Measurements from ENCODE around the gene GRK5. TPM values are rescaled to one million over a fixed set of nuclear protein-coding genes. Genes with fewer than 3 reads are reported as not detected.
A peak's percentile ranks its signal among the peaks of the same experiment; 100 is the strongest.

The GRK5 gene
- total RNA-seq, 1 experiment from 2014 or later, result 1.5 TPM

DNA sequence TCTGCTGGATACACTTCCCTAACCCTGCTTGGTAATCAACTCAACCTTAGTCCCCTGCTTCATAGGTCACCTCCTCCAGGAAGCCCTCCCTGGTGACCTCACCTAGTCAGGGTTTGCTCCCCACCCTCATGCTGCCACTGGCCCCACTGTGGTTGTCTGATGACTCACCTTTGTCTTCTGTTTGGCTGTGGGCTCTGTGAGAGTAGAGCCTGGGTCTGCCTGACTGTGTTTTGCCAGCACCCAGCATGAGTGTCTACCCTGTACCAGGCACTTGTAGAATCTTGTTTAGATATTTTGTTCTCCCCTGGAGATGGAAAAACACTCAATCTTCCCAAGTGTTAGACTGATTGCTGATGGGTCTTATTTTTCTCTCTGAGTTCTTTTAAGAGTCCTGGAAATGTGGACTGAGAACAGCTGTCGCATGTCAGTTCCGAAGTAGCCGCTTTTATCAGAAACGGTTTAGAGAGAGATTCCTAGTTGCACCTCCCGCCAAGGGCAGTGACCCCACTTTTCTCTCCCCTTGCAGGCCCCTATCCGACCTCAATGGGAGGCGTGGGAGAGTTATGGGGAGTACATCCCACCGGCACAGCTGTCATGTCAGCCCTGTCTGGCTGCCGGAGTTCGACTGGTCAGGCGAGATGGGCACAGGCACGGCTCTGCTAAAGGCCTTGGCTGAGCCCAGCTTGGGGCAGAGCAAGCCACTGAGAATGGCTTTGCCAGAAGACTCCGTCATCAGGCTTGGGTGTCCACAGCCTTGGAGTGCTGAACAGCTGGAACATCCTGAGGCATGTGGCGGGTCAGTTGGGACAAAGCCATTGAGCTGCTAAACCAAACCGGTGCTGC is 134.3 kb downstream of the GRK5 start:
- DNase-seq (ENCODE audit: low read depth), result peak; percentile 63

DNA sequence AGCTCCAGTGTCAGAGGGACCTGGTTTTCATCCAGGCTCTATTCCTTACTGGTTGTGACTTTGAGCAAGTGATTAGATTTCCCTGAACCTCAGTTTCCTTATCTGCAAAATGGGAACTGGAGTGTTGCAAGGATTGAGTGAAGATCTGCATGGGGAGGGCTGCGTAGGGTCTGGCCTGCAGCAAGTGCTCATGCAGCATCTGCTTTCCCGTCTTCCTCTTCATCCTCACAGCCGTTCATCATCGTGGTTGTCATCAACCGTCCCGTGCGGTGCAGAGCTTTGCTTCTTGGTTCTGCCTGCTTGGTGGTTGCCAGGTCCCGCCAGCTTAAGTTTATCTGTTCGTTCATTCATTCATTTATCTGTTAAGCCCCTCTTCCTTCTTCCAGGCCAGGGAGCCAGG is 135.0 kb downstream of the GRK5 start:
- no peak for DNase-seq (ENCODE audit: low read depth)

- no peak for DNase-seq (ENCODE audit: low read depth)
Observed at GRCh38 chr10:119343011-119343601, 135.7 kb downstream of the GRK5 start.

DNA sequence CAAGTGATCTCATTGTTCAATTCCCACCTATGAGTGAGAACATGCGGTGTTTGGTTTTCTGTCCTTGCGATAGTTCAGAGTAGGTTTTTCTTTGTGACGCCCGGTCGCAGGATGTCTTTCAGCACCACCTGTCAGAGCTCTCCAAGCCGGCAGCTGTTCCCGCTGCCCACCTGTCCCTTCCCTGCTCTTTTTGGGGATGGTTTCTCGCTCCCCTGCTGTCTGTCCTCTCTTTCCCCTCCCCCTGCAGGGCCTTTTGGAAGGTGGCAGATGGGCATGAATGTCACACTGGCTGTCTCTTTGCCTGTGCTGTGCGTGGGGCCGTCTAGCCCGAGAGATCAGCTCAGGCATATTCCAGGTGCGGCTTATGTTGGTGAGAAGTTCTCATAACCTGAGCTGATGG is 137.0 kb downstream of the GRK5 start:
- no peak for DNase-seq (ENCODE audit: low read depth)

- DNase-seq (ENCODE audit: low read depth), result no peak
Observed at GRCh38 chr10:119346095-119346832, 138.9 kb downstream of the GRK5 start.

GRCh38 chr10:119347181-119347974 is 140.0 kb downstream of the GRK5 start:
- no peak for DNase-seq (ENCODE audit: low read depth)

DNA sequence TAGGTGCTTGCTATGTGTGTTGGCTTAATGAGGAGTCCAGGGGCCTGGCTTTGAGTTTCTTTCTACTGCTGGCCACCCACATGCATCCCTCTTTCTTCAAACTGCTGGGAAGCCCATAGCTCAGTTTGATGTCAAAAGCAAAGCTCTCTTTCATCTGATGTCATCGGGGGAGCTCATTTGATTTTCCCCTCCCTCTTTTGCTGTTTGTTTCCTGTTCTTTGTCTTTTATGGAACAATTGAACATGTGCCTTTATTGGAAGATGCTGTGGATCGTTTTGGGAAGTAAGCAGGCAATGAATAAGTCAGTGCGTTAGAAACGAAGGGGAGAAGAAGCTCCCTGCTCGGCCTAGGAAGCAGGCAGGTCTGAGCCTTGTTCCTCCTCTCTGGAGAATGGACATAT is 140.7 kb downstream of the GRK5 start:
- DNase-seq (ENCODE audit: low read depth), result no peak

DNA sequence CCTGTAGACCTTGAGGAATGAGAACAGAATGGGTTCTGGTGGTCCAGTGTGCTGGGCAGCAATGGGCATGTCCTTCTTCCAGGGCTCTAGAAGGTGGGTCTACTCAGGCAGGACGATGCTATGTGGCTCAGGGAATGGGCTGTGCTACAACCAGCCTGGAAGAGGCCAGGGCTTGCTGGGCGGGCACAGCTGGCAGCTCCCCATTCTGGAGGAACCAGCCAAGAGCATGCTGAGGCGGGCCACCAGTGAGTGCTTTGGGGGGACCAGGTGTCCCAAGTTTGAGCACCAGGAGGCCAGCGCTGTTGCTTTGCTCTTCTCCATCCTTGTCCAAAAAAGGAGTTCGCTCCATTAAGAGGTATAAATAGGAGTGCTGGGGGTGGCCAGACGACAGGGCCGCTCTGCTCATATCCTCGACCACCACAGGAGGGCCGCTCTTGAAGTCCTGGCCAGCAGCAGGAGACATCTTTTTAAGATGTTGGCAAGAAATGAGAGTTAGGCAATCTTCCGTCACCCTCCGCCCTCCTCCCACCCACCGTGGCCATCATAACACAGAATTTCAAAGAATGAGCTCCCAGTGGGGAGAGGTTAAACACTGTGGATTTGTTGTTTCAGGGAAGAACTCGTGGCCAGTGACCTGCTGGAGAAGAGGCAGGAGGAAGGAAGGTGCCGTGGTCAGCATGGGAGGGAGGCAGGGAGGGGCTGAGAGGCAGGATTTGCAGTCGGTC is 141.3 kb downstream of the GRK5 start:
- no peak for DNase-seq (ENCODE audit: low read depth)

DNA sequence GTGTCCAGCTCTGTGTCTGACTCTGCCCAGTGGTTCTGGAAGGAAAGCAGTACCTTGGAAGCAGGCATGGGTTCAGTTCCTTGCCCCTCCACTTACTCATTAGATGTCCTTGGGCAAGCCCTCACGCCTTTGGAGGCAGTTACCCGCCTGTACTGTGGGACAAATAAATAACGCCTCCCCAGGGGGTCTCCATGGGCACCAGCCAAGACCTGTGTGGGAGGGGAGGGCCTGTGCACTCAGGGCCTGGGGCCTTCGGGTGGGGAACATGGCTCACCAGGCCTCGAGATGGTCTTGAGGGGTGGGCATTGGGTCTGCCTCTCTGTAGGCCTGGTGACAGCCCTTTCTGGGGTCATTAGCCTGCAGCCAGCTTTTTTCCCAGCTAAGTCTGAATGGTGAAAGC is 142.0 kb downstream of the GRK5 start:
- DNase-seq (ENCODE audit: low read depth), result no peak

DNA sequence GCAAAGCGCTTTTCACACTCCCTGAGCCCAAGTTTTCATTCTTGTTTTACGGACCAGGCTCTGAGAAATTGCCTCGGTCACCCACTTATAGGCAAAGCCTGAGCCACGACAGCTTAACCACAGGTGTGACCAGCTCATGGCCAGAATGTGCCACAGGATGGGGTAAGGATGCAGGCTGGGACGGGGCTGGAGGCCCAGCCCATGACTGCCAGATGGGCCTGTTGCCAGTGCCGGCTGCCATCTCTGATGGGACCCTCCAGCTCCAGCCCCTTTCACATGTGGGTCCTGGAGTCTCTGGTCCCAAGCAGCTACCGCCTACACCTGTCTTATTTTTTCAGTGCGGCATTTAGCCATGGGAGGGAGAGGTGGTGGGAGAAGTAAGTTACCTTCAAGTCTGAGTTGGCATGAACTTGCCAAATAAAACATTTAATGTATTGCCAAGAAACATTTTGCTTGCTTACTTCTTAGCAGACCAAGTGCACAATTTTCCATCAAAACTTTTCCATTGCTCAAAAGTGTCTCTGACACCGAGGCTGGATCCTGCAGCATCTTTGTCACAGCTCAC is 142.6 kb downstream of the GRK5 start:
- DNase-seq (ENCODE audit: low read depth), result no peak

DNA sequence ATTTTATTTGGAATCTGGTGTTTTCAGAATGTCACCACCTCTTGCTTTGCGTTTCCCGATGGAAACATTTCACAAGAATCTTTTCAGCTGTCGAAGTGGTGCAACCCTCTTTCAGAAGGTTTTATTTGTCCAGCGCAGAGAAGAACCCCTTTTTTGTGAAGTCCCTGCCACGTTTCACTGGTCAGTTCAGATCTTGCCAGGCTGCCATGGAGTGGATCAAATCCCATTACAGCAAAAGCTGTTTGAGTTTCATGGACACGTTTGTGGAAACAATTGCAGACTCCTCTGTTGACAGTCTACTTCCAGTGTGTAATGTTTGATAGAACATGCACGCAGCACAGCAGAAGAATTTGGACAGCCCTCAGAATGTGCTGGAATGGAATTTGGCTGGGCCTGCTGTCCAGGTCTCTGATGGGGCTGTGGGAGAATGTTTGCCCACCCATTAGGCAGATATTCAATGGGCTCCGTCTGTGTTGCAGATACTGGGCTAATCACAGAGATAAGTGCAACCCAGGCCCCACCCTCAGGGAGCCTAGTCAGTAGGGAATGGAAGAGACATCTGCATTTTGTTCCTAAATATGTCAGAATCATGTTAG is 143.2 kb downstream of the GRK5 start:
- DNase-seq (ENCODE audit: low read depth), result no peak

- no peak for DNase-seq (ENCODE audit: low read depth)
Observed at GRCh38 chr10:119351189-119351588, 143.8 kb downstream of the GRK5 start.

DNA sequence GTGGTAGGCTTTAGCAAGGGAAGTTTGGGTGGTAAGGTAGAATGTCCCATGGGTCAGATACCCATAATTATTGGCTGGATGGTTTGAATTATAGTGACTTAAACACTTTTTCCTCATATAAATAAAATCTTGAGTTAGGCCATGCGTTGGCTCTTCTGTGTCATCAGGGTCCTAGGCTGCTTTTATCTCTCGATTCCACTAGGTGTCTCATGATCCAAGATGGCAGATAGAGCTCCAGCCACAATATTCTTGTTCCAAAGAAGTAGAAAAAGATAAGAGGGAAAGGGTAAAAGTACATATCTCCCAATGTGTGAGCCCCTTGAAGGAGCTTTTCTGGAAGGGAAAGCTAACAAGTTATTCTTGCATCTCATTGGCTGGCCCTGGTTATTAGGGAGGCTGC is 144.7 kb downstream of the GRK5 start:
- DNase-seq (ENCODE audit: low read depth), result no peak

- DNase-seq (ENCODE audit: low read depth), result no peak
Observed at GRCh38 chr10:119352807-119353206, 145.4 kb downstream of the GRK5 start.

GRCh38 chr10:119353421-119353820 is 146.1 kb downstream of the GRK5 start:
- DNase-seq (ENCODE audit: low read depth), result no peak

DNA sequence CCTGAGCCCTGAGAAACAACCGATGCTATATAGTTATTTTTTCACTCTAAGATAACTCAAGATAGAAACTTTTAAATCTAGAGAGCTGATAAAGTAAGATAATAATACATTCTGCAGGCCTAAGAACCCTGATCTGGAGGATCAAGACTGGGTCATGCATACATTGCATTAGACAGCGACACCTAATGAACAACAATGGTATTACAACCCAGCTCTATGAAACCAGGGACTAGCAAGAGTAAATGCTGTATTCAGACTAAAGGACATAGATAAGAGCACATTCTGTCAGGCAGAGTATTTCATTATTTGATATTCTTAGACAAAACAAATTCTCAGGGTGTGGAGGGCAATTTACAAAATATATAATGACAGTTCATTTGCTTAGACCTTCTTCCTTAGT is 148.6 kb downstream of the GRK5 start:
- DNase-seq (ENCODE audit: low read depth), result peak; percentile 33

DNA sequence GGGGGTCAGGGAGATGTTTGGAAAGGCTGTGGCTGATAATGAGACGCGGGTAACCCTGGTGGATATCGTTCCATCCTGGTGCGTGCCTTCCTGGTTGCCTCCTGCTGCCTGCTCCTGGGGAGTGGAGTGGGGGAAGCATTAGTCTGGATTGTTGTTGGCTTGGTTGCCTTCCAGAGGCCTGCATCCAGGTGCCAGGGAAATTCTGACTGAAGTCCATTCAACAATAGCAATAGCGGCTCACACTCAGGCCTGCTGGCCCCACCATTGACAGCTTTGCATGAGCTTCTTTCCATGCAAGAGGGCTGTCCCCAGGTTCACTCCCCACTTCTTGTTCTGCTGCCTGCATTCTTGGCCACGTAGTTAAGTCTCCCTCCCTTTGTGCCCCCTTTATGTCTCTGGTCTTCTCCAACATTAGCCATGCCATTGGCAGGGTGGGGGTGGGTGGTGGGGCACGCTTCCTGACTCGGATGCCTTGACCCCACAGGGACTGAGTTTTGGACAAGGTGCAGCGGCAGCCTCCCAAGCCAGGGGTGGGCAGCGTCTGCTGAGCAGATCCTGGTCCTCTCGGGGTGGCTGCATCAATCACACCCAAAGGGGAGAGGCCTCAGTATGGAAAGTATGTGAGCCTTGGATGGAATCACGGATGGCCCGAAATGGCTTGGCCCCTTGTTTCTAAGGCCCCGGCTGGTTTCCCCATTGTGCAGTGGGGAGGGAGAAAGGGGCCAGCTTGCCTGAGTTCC is 150.2 kb downstream of the GRK5 start:
- DNase-seq (ENCODE audit: low read depth), result no peak

DNA sequence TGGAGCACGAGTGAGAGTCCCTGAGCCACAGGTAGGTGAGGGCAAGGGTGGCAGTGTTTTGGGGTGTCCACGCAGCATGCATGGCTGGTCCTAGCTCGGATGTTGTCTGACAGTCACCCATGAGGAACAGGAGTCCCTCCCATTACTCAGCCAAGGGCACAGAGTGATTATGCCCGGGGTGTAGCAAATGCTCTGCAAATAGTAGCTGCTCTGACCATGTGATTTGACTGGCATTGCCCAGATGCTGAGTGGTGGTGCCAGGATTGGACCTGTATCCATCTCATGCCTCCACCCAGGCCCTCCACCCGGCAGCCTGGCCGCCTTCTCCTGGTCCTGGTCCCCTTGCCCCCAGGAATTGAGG is 150.8 kb downstream of the GRK5 start:
- no peak for DNase-seq (ENCODE audit: low read depth)

- no peak for DNase-seq (ENCODE audit: low read depth)
Observed at GRCh38 chr10:119358567-119358966, 151.2 kb downstream of the GRK5 start.

- DNase-seq (ENCODE audit: low read depth), result no peak
Observed at GRCh38 chr10:119359025-119359424, 151.7 kb downstream of the GRK5 start.

Data from LHCN-M2 (cell line).